Right atrium auricular region (tissue), 2 donors: ENCODE data around the gene ARHGAP29. TPM values are rescaled to one million over a fixed set of nuclear protein-coding genes. Genes with fewer than 3 reads are reported as not detected.

Experiments
- DNase-seq: peaks from one replicate; pipeline ENCODE4 v3.0.0-alpha.2; 2019; ENCODE audit warnings: low spot score
- H3K27ac ChIP-seq, 2 donors: fragments of 200-600 bp; sonication (generic); 1 replicate in 1 of 2; 2 replicates in 1 of 2; pipeline ENCODE4 v1.5.1; 2016 to 2019
- H3K27me3 ChIP-seq, 2 donors: fragments of 200-600 bp; sonication (generic); one replicate each; pipeline versions ENCODE4 v1.5.1 to v1.6.0; 2017 to 2019
- H3K36me3 ChIP-seq: fragments of 200-600 bp; sonication (generic); one replicate; pipeline ENCODE4 v1.5.1; 2016
- H3K4me1 ChIP-seq, 2 donors: fragments of 200-600 bp; sonication (generic); one replicate each; pipeline versions ENCODE4 v1.5.1 to v1.6.0; 2017 to 2019
- H3K4me3 ChIP-seq, 2 donors: fragments of 200-600 bp; sonication (generic); 1 replicate in 1 of 2; 2 replicates in 1 of 2; pipeline ENCODE4 v1.5.1; 2017 to 2019; ENCODE audit warnings: mild to moderate bottlenecking in 1 of 2, moderate library complexity in 1 of 2
- H3K9me3 ChIP-seq, 2 donors: fragments of 200-600 bp; sonication (generic); one replicate each; pipeline ENCODE4 v1.5.1; 2019
- total RNA-seq, 2 donors: library from RNA; depleted of rRNA; stranded (reverse); fragments of >200 nt; gene quantifications; one replicate each; pipeline ENCODE4 v1.1.0, GENCODE V29; 2016
- TF ChIP-seq, protein P1 (sequence below), 2 donors: fragments of 200-600 bp; sonication (generic); IDR thresholded peaks; one replicate each; pipeline ENCODE4 v1.5.1; 2019; ENCODE audit warnings: antibody characterized with exemption in 2 of 2

The ARHGAP29 gene
- total RNA-seq, 2 donors from 2014 or later, result 25.8 to 29.9 TPM

DNA sequence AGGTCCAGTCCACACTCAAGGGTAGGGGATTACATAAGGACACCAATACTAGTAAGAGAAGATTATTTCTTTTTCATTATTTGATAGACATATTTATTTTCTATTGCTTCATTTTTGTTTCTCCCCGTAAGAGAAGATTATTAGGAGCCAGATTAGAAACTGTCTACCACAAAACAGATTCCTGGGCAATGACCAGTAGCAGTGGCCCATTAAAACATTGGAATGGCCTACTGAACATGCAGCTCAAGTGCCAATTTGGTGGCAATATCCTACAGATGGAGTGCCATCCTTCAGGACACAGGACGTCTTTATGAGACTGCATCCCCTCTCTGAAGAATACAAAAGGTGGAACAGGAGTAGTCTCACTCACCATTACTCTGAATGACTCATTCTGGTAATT, 34.0 kb upstream of the ARHGAP29 start:
- TF ChIP-seq, protein P1, sequence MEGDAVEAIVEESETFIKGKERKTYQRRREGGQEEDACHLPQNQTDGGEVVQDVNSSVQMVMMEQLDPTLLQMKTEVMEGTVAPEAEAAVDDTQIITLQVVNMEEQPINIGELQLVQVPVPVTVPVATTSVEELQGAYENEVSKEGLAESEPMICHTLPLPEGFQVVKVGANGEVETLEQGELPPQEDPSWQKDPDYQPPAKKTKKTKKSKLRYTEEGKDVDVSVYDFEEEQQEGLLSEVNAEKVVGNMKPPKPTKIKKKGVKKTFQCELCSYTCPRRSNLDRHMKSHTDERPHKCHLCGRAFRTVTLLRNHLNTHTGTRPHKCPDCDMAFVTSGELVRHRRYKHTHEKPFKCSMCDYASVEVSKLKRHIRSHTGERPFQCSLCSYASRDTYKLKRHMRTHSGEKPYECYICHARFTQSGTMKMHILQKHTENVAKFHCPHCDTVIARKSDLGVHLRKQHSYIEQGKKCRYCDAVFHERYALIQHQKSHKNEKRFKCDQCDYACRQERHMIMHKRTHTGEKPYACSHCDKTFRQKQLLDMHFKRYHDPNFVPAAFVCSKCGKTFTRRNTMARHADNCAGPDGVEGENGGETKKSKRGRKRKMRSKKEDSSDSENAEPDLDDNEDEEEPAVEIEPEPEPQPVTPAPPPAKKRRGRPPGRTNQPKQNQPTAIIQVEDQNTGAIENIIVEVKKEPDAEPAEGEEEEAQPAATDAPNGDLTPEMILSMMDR (IDR thresholded peaks at IDR 0.05), result no peak
- DNase-seq, result no peak
- Histone ChIP-seq H3K36me3 (no peaks in the 10 kb centered on the region), H3K9me3 (no peaks in the 10 kb centered on the region), H3K4me3 (no peak overlapping the region), H3K27ac (no peak overlapping the region), H3K27me3 (no peaks in the 10 kb centered on the region), H3K4me1 (no peaks in the 10 kb centered on the region)

DNA sequence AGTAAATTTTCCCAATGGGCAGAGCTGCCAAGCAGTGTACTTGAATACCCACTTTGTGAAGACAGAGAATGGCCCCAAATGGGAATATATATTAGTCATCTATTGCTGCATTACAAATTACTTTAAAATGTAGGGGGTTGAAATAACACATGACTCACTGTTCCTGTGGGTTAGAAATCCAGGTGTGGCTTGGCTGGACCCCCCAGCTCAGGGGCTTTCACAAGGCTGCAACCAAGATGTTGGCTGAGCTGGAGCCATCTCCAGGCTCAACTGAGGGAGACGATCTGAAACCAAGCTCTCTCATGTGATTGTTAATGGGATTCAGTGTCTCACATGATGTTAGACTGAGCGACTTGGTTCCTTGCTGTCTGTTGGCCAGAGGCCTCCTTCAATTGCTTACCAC, 33.4 kb upstream of the ARHGAP29 start:
- Histone ChIP-seq H3K4me1 (no peaks in the 10 kb centered on the region), H3K9me3 (no peaks in the 10 kb centered on the region), H3K36me3 (no peaks in the 10 kb centered on the region), H3K27me3 (no peaks in the 10 kb centered on the region), H3K4me3 (no peak overlapping the region), H3K27ac (no peak overlapping the region)
- TF ChIP-seq, protein P1 (IDR thresholded peaks at IDR 0.05), result no peak
- no peak for DNase-seq

DNA sequence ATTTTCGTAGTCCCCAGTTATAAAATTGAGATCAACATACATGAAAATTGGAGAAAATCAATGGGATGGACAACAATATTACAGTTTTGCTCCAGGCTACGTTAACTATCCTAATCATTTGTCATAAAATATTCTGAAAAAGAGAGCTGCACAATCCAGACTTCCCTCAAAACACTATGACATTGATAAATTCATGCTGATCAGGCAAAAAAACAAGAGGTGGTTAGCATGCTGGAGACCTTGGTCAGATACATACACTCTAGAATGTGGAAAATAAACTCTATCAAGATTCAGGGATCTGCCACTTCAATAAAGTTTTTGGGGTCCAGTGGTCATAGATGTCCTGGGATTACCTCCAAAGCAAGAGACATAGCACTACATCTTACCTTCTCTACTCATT, 32.5 kb upstream of the ARHGAP29 start:
- Histone ChIP-seq H3K36me3 (no peaks in the 10 kb centered on the region), H3K4me1 (no peaks in the 10 kb centered on the region), H3K27me3 (no peaks in the 10 kb centered on the region), H3K9me3 (no peaks in the 10 kb centered on the region), H3K27ac (no peak overlapping the region), H3K4me3 (no peak overlapping the region)
- TF ChIP-seq, protein P1 (IDR thresholded peaks at IDR 0.05), result no peak
- no peak for DNase-seq

DNA sequence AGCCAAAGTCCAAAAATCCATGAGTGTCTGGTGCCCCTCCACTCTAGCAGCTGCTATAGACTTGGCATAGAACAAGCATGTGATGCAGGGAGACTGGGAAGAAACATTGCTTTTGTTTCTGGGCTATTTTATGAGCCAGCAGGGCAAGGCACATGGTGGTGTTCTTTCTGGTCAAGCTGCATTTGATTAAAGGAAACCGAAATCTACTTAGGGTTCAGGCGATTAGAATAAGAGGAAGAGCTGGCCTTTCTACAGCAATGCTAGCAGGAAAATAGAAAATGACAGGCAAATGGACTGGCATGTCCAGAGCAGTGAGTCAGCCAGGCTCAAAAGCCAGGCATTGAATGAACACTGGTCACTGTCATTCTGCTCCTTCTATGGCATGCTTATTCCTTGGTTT, 28.5 kb upstream of the ARHGAP29 start:
- TF ChIP-seq, protein P1 (IDR thresholded peaks at IDR 0.05), result no peak
- no peak for DNase-seq
- H3K27me3 ChIP-seq, result no peaks in the 10 kb centered on the region
- H3K36me3 ChIP-seq, result no peaks in the 10 kb centered on the region
- H3K27ac ChIP-seq, result peak overlapping the region in 1 of 2 donors; percentile 14
- H3K4me3 ChIP-seq, result no peak overlapping the region
- no peaks in the 10 kb centered on the region for H3K9me3 ChIP-seq
- no peaks in the 10 kb centered on the region for H3K4me1 ChIP-seq

DNA sequence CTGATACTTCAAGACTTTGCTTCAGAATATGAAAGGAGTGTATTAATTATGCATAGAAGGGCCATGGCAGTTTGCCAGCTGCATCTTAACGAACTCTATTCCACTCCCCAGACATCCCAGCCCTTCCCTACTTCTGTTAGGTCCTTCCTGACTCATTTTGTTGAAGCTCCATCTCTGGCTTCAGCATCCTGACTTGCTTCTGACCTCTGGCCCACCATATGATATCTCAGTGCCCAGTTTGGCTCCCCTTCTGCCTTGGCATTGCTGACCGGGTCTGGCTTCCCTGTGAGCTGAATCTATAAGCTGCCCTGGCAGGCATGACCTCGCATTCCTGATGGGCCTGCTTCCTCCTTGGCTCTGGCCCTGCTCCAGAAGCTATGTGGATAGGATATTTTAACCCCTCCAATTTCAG, 27.6 kb upstream of the ARHGAP29 start:
- TF ChIP-seq, protein P1 (IDR thresholded peaks at IDR 0.05), result no peak
- no peak overlapping the region for H3K27ac ChIP-seq
- no peaks in the 10 kb centered on the region for H3K27me3 ChIP-seq
- no peaks in the 10 kb centered on the region for H3K4me1 ChIP-seq
- H3K4me3 ChIP-seq, result no peak overlapping the region
- no peak for DNase-seq
- no peaks in the 10 kb centered on the region for H3K36me3 ChIP-seq
- no peaks in the 10 kb centered on the region for H3K9me3 ChIP-seq

DNA sequence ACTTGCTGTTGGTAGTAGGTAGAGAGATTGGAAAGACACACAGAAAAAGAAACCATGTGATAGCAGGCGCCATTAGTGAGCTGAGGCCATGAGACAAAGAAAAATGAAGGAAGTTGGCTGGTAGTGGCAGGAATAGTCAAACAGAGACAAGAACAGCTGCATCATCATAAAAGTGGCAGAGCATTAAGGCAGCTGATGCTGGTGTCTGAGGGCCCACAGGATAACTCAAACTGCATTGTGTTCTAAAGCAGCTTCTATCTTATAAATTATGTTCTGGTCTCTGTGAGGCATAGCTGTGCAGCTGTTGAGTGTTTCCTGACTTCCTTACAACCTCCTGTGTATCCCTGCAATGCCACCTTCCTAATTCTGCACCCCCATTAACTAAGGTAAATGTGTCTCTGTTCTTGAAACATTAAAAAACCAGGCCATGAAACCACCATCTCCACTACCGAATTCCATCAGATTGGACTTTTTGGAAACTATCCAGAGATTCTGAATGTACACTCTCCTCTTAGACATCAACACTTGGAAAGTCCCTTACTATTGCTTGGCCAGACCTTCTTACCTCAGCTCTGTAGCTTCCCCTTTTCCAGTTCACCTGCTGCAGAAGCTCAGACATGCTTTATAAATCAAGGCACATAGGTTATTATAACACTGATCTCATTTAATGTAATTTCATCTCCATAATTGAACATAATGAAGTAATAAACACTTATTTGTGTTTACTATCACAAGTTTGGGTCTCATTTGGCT, 23.4 kb upstream of the ARHGAP29 start:
- H3K36me3 ChIP-seq, result no peaks in the 10 kb centered on the region
- H3K27me3 ChIP-seq, result no peaks in the 10 kb centered on the region
- H3K4me3 ChIP-seq, result no peak overlapping the region
- no peak overlapping the region for H3K27ac ChIP-seq
- no peaks in the 10 kb centered on the region for H3K9me3 ChIP-seq
- peaks cover 0 to 13% of the 10 kb centered on the region in 2 donors for H3K4me1 ChIP-seq
- DNase-seq, result no peak
- TF ChIP-seq, protein P1 (IDR thresholded peaks at IDR 0.05), result no peak
